HG02840 (cell line): Measurements from ENCODE around the gene SH2D5.
"Not testable (repeated sequence)": the region's sequence is repeated elsewhere in the genome, so short reads cannot be mapped to it uniquely, and the experiment has no call there.

Source experiments
- ATAC-seq: cut with Tn5 transposase; IDR thresholded peaks from one replicate; pipeline ENCODE4 v1.9.1; 2021; ENCODE audit warnings: mild to moderate bottlenecking, moderate library complexity, moderate number of reproducible peaks; ENCODE audit not compliant: unreplicated experiment, low FRiP score

SH2D5 gene

DNA sequence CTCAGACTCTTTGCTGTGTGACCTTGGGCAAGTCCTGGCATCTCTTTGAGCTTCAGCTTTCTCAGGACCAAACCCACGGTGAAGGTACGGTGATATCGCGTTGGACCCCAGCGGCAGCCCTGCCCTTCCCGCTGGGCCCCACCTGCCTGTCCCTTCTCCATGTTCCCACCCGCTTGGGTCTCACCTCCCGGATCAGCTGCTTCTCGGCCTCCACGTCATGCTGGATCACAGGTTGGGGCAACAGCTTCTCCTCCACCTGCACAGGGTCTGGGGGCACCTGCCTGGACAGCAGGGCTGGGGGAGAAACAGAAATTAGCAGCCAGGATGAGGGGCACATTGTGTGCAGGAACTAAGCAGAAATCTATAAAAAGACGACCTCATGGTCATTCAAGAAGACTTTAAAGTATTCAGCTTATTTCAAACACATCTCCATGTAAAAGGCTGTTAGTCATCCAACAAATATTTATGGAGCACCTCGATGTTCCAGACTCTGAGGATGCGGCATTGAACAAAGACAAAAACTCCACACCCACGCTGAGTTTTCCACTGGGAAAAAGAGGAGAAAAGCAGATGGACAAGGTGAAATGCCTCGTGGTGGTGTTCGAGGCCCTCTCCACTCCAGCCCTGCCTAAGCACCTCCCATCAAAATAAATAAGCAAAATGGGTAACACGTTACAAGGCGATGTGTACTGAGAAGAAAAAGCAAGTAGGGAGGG is 34.1 kb downstream of the SH2D5 start:
- ATAC-seq, result no peak

DNA sequence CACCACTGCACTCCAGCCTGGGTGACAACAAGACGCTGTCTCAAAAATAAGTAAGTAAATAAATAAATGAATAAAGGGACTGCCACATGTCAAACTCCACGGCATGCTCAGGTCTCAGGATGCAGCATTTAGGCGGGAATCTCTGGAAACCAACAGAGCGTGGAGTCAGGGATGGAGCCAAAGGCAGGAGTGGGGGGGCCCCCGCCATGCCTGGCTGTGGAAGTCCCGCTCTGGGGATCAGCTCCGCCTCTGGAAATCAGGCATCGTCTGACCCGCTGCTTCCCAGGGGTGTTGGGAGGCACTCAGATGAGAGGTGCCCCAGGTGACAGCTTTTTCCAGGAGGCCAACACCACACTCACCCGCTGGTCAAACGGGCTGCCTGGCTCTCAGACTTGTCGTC is 34.9 kb downstream of the SH2D5 start:
- ATAC-seq, result no peak

DNA sequence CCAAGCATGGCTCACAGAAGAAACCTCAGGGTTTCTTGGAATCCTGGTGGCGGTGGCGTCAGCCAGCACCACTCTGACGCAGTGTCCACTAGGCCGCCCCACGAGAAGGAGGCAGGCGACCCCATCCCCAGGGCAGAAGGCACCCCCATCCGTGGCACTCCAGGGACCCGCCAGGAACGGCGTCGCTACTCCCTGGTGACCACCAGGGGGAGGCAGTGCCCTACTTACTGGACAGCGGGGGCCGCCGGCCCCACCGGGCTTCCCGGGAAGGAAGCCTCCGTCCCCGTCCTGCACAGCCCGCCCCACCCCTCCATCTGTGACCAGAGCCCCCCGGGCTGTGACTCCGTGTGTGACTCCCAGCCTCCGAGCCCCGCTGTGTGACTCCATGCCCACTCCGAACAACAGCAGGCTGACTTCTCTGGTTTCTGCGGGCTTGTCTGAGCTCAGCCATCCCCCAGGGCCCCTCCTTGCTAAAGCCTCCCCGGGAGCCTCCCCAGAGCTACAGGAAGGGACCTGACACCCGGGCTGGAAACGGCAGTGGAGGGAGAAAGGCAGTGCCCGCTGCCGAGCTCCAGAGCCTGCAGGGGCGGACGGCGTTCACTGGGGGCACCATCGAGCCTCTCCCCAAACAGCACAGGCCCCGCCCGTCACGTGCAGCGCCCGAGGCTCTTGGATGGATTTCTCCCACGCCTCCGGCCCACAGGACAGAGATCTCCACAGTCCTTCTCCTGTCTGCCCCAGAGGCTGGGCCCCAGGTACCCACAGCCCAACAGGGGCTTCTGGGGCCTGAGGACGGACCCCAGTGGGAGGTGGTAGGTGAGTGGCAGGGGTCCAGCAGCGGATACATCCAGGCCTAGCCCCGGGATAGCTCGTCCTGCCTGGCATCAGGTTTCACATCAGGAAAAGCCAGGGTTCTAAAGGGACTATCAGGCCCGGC is 35.8 kb downstream of the SH2D5 start:
- peak; percentile 55 for ATAC-seq

DNA sequence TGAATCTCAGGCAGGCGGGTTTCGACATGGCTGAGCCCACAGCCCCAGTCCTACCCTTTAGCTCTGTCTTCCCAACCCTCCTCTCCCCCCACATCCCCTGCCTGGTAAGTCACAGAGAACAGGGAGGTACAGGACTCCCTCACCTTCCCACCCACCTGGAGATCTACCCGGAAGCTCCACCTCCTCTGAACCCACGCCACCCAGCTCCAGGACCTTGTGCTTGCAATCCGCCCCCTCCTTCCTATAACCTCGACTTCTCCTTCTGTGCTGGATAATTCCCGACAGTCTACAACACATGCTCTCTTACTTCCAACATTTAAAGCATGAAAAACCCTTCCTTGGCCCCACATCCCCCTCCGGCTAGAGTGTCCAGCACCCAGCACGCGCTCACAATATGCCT is 37.0 kb downstream of the SH2D5 start:
- ATAC-seq, result no peak

DNA sequence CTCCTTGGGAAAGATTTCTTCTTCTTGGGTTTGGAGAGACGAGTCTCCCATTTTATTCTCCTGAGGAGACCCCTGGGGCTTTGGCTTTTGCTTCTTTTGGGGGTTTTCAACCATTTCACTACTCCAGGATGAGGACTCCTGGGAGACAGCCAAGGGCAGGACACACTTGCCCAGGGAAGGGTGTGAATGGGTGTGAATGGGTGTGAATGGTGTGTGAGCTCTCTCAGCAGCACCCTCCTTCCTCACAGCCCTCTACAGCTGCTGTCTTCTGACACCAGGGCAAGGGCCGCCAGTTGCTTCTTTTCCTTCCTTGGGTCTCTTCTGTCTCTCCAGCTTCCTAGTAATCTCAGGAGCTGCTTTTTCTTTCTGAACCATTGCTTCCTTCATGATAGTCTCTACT is 38.9 kb downstream of the SH2D5 start:
- ATAC-seq, result no peak

DNA sequence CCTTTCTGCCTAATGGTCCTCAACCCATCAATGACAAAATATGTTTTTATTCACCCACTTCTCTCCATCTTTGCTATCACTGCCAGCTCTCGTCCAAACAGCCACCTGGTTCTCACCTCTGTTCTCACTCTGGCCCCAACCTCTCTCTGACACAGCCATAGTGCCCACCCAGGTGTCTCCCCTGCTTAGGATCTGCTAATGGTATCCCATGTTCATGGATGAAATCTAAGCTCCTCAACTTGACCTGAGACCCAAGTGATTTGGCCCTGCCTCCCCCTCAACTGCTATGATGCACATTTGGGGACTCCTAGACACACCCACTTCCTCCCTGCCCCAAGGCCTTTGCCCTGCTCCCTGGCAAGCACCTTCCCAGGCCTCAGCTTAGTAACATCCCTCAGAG is 40.6 kb downstream of the SH2D5 start:
- no peak for ATAC-seq

DNA sequence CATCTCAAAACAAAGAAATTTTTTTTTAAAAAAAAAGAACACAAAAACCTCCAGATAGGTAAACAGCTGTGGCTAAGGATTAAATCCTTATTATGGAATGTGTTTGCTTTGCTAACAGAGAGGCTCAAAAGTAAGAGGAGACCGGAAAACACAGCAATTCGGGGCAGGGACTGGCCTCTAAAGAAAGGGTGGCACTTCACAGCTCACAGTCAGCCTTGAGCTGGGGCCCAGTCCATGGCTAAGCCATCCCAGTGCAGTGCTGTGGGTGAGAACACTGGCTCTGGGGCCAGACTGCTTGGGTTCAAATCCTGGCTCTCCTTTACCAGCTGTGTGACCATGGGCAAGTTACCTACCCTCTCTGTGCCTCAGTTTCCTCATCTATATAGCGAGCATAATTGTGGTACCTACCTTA is 42.9 kb downstream of the SH2D5 start:
- ATAC-seq, result no peak

DNA sequence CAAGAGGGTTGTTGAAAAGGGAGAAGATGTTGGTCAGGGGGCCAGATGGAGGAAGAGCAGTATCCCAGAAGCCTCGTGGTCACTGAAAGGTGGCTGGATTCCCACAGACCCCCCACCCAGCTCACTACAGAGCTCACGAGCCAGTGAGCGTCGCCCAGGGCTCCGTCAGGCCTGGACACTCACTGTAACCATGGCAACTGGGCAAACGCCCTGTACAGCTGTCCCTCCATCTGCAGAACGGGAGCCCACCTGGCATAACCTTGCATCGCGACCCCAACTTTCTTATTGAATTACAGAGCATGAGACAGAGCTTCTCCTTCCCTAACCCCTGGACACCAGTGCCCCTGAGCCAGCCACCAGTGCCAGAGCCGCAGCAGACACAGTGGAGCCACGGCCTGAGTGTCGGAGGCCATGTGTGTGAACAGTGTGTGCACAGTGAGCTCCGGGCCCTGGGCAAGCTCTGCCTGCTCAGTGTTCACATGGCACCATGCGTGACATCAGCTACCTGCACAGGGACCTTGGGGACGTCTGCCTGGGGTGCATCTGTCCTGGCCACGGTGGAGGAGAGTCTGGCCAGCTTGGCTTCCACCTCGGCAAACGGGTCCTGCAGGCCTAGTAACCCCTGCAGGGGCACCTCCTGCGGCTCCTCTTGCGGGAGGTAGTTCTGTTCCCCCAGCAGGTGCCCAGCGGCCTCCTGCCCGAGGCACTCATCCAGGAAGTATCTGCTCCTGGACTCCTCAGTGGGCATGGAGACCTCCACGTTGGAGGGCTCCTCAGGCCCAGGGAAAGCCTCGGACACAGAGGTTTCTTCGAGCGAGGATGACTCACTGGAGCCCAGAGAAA is 45.4 kb downstream of the SH2D5 start:
- ATAC-seq, result no peak

DNA sequence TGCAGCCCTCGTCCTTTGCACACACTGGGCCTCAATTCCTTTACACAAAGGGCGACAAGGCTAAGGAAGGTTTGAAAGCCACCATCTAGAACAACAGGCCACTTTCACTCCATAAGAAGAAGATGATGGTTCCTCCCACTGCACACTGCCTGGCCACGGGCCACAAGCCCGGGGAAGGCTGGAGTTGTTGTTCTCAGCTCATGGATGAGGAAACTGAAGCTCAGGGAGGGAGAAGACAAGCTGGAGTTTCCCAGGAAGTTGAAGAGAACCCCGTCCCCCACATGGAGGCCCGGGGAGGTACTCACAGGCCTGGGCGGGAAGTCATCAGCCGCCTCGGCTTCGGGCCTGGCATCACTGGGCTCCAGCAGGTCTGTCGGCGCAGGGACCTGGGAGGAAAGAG is 46.8 kb downstream of the SH2D5 start:
- no peak for ATAC-seq

DNA sequence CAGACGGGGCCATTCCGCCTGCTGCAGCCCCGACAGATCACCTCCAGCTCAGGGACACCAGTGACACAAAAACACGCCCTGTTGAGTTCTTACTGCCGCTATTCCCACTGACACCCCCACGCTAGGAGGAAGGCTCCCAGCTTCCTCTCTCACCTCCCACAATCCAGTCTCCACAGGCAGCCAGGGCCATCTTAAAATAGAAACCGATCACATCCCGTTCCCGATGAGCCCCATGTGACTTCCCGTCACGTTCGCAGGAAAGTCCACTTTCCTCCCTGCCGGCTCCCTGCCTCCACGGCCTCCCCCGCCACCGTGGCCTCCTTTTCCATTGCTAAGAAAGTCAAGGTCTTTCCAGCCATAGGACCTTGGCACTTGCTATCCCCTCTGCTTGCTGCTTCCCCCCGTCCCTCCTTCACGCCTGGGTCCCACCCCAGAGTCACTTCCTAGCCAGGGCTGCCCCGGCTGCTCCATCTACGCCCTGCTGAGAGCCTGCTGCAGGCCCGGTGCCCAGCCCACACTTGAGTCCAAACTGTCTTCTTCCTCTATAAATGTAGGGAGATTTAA is 47.3 kb downstream of the SH2D5 start:
- no peak for ATAC-seq

DNA sequence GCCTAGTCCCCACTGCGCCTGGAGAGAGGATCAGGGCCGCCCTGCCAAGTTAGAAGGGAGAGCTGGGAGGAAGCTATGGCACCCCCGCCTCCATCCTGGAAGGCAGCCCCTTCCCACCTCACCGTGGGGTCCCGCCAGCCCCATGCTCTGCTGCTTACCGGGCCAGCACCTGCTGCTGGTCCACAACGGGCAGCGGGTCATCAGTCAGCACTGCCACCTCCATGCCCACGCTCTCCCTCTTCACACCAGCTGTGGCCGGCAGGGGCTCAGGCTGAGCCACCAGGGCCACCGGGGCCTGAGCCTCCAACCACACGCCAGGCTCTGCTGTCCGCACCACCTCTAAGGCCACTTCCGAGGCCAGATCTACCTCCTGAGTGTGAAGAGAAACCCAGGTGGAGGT is 47.9 kb downstream of the SH2D5 start:
- ATAC-seq, result no peak

DNA sequence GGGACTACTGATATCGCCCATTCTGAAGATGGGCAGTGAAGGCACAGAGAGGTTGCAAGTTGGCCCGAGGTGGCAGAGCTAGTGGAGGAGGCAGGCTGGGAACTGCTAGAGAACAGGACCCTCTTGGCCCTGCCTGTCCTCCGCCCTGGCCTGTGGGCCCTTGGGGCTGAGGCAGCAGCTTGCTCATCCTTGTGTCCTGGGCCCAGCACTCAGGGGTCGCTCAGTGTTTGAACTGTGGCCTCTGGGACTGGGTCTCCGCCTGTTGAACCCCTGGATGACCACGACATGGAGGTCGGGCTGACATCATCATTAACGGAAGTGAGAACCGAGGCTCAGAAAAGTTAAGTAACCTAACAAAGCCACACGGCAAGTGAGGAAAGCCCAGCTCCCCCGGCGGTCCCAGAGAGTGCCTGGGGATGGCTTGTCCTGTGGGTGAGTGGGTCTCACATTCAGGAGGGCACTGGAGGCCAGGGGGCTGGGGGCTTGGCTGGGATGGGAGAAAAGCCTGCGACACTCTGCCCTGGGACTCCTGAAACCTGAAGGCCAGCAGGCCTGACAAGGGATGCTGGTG is 48.4 kb downstream of the SH2D5 start:
- no peak for ATAC-seq

DNA sequence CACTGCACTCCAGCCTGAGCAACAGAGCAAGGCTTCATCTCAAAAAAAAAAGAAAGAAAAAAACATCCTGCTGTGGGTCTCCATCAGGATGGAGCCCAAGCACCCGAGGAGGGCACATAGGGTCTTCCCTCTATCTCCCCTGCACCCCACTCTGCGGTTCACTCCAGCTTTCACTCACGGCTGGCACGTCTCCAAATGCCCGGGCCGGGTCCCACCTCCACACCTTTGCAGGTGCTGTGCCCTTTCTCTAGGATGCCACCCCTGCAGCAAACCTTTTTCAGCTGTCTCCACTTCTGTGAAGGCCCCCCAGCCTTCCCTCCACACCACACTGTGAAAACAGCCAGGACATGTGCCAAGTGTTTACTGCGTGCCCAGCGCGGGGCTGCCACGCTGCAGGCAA is 48.9 kb downstream of the SH2D5 start:
- no peak for ATAC-seq

DNA sequence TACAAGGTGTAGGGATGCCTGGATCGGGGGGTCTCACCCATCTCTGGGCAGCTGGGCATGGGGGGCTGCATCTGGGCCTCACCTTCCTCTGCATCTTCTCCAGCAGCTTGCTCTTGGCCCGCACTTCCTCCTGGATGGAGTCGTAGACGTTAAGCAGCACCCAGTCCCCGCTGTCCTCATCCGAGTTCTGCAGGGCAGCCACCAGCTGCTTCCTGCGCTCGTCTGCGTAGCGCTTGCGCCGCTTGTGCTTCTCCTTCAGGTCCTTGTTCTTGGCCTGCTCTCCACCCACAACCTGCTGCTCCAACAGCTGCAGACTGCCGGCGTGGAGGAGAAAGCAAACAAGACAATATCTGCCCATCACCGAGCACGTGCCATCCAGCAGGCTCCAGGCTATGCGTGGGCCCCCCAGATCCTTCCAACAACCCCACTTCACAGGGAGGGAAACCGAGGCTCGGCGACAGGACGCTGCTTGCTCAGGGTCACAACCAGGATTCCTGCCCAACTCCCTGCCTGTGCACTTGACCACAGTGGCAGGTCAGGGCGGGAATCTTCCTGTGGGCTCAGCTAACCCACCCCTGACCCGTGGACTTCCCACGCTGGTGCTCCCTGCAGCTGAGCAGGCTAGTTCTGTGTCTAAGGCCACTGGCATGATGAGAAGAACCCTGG is 49.8 kb downstream of the SH2D5 start:
- no peak for ATAC-seq

DNA sequence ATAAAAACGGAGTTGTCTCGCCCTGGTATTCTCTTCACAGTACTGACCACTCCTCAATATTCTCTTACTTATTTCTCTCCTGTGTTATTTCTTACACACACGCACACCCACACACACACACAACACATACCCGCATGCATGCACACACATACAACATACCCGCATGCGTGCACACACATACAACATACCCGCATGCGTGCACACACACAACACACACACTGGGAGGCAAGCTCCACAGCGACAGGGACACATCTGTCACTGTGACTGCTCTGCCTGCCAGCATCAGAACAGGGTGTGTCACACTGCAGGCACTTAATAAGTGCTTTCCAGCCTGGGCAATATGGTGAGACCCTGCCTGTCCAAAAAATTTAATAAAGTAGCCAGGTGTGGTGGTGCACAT is 50.5 kb downstream of the SH2D5 start:
- ATAC-seq, result no peak

DNA sequence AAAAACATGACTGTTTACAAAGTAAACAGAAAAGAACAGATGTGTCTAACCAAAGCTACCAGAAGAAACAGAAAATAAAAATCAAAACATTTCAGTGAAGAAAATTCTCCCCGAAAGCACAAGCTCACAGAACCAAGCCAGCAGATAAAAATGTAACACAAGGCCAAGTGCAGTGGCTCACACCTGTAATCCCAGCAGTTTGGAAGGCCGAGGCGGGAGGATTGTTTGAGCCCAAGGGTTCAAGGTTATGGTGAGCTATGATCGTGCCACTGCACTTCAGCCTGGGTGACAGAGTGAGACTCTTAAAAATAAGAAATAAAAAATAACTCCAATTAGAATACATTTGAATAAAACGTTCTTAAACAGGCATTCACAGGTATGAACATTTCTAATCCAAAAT is 52.2 kb downstream of the SH2D5 start:
- ATAC-seq, result no peak

DNA sequence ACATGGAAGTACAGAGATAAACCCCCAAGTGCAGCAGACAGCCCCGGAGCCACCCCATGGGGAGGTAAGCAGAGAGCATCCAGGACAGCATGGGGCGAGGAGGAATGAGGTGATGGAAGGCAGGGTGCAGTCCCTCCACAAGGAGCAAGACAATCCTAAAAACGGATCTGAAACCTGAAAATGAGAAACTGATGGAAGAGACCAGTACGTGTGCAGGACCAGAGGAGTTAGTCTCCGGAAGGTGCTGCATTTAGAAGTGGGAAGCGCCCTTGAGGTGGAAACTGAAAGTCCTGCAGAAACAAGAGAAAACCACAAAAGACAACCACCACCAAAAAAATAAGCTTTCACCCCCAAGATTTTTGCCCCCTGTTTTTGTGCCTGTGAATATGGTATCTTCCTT is 53.9 kb downstream of the SH2D5 start:
- no peak for ATAC-seq

DNA sequence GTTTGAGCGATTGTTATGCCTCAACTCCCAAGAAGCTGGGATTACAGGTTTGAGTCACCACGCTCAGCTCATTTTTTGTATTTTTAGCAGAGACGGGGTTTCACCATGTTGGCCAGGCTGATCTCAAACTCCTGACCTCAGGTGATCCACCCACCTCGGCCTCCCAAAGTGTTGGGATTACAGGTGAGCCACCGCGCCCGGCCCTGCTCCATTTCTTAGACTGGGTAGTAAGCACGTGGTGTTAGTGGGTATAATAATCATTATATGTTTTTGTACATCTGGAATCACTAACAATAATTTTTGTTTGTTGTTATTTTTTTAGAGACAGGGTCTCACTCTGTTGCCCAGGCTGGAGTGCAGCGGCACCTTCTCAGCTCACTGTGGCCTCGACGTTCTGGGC is 58.9 kb downstream of the SH2D5 start:
- not testable (repeated sequence) for ATAC-seq

DNA sequence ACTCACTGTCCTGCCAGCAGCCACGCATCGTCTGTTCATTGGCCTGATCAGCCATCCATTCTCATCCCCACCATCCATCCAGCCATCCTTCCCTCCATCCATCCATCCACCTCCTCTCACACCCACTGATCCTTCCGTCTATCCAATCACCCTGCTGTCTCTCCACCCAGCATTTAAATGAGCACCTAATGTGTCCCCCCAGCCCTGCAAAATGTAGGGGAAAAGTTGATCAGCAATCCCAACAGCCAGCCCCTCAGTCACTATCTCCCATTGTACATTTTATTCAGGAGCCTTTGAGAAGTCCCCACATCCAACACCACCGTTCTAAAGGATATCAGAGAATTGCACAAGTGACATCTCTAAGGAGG is 60.3 kb downstream of the SH2D5 start:
- ATAC-seq, result no peak

DNA sequence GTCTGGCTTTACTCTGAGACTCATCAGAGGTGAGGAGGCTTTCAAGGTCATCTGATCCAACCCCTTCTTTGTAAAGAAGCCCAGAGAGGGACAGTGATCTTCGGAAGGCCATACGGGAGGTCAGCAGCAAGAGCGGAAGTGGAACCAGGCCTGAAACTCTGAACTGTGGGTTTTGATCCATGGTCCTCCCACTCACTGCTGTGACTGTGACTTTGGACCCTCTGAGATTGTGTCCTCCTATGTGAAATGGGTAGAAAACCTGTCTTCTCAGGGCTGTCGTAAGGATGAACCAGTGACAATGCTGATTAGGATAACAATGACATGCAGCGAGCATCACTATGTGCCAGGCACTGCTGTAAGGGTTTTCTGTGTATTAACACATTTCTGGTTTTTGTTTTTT is 61.6 kb downstream of the SH2D5 start:
- ATAC-seq, result no peak
